ENCODE measurements around the gene ZMYND11. TPM values are rescaled to one million over a fixed set of nuclear protein-coding genes. Genes with fewer than 3 reads are reported as not detected.

ZMYND11 gene
- polyA plus RNA-seq, 3 donors: 7.0 to 11.8 (median 8.8) TPM

- WGBS (ENCODE audit: insufficient coverage): 80% methylated on average over 1 of the region's 6 CpGs
- Histone ChIP-seq H3K4me3 (replicated peaks in 1 of 3; ENCODE audit: low read depth in 2 of 3, low read length in 3 of 3) (no peak overlapping the region), H4K20me1 (ENCODE audit: insufficient read depth, low read length) (no peaks in the 10 kb centered on the region), H2AFZ (ENCODE audit: insufficient read depth, low read depth, low read length, poor library complexity, severe bottlenecking) (no peak overlapping the region), H3K36me3 (replicated peaks in 1 of 2; ENCODE audit: control insufficient read depth in 1 of 2, insufficient read depth in 2 of 2, low read length in 2 of 2) (peaks cover 3 to 23% of the 10 kb centered on the region in 2 donors), H3K27ac (ENCODE audit: low read depth in 1 of 2, low read length in 2 of 2) (no peak overlapping the region), H3K9me3 (replicated peaks in 1 of 2; ENCODE audit: control insufficient read depth in 1 of 2, insufficient read depth in 1 of 2, low read length in 2 of 2) (peaks cover 2 to 14% of the 10 kb centered on the region in 2 donors), H3K27me3 (ENCODE audit: control insufficient read depth in 2 of 2, insufficient read depth in 2 of 2, low read length in 2 of 2) (no peaks in the 10 kb centered on the region), H3K9ac (ENCODE audit: insufficient read depth, low read length, poor library complexity, severe bottlenecking) (no peak overlapping the region), H3K4me1 (ENCODE audit: control insufficient read depth in 1 of 2, insufficient read depth in 2 of 2, low read length in 2 of 2) (no peaks in the 10 kb centered on the region), H3K4me2 (replicated peaks; ENCODE audit: extremely low read depth, low read length, poor library complexity, severe bottlenecking) (no peak overlapping the region), H3K79me2 (ENCODE audit: insufficient read depth, low read length) (no peaks in the 10 kb centered on the region)
- Mint-ChIP-seq H3K27ac (no peak overlapping the region), H3K9me3 (peaks cover 5 to 20% (median 9%) of the 10 kb centered on the region in 7 donors), H3K27me3 (ENCODE audit: low read depth in 3 of 3) (no peaks in the 10 kb centered on the region), H3K36me3 (peaks cover 32 to 48% of the 10 kb centered on the region in 2 donors), H3K4me3 (no peak overlapping the region), H3K4me1 (peaks cover 2% of the 10 kb centered on the region)
- DNase-seq: no peak
- TF ChIP-seq CTCF (IDR thresholded peaks at IDR 0.05): no peak
- intact Hi-C loops (cut with micrococcal nuclease): no loop called here
Measured at GRCh38 chr10:182441-183201, 47.4 kb downstream of the ZMYND11 start.

- Histone ChIP-seq H3K36me3 (replicated peaks in 1 of 2; ENCODE audit: control insufficient read depth in 1 of 2, insufficient read depth in 2 of 2, low read length in 2 of 2) (peaks cover 3 to 23% of the 10 kb centered on the region in 2 donors), H3K79me2 (ENCODE audit: insufficient read depth, low read length) (no peaks in the 10 kb centered on the region), H4K20me1 (ENCODE audit: insufficient read depth, low read length) (no peaks in the 10 kb centered on the region), H3K4me3 (replicated peaks in 1 of 3; ENCODE audit: low read depth in 2 of 3, low read length in 3 of 3) (no peak overlapping the region), H2AFZ (ENCODE audit: insufficient read depth, low read depth, low read length, poor library complexity, severe bottlenecking) (no peak overlapping the region), H3K9ac (ENCODE audit: insufficient read depth, low read length, poor library complexity, severe bottlenecking) (no peak overlapping the region), H3K4me2 (replicated peaks; ENCODE audit: extremely low read depth, low read length, poor library complexity, severe bottlenecking) (no peak overlapping the region), H3K27ac (ENCODE audit: low read depth in 1 of 2, low read length in 2 of 2) (no peak overlapping the region), H3K4me1 (ENCODE audit: control insufficient read depth in 1 of 2, insufficient read depth in 2 of 2, low read length in 2 of 2) (no peaks in the 10 kb centered on the region), H3K27me3 (ENCODE audit: control insufficient read depth in 2 of 2, insufficient read depth in 2 of 2, low read length in 2 of 2) (no peaks in the 10 kb centered on the region), H3K9me3 (replicated peaks in 1 of 2; ENCODE audit: control insufficient read depth in 1 of 2, insufficient read depth in 1 of 2, low read length in 2 of 2) (peaks cover 2 to 14% of the 10 kb centered on the region in 2 donors)
- Mint-ChIP-seq H3K4me3 (no peak overlapping the region), H3K27me3 (ENCODE audit: low read depth in 3 of 3) (no peaks in the 10 kb centered on the region), H3K9me3 (peaks cover 5 to 20% (median 9%) of the 10 kb centered on the region in 7 donors), H3K36me3 (peaks cover 37 to 52% of the 10 kb centered on the region in 2 donors), H3K4me1 (peaks cover 2% of the 10 kb centered on the region), H3K27ac (no peak overlapping the region)
- TF ChIP-seq CTCF (IDR thresholded peaks at IDR 0.05): no peak
- WGBS (ENCODE audit: insufficient coverage): no CpG with 5 or more reads among the region's 1 CpG
- intact Hi-C loops (cut with micrococcal nuclease): no loop called here
- DNase-seq: no peak
Measured at GRCh38 chr10:184174-184573, 48.9 kb downstream of the ZMYND11 start.
